ENCODE results near the gene FOXL3. TPM values are rescaled to one million over a fixed set of nuclear protein-coding genes. Genes with fewer than 3 reads are reported as not detected.

The FOXL3 gene
- total and polyA plus RNA-seq, 2 experiments from 2014 or later = not detected

DNA sequence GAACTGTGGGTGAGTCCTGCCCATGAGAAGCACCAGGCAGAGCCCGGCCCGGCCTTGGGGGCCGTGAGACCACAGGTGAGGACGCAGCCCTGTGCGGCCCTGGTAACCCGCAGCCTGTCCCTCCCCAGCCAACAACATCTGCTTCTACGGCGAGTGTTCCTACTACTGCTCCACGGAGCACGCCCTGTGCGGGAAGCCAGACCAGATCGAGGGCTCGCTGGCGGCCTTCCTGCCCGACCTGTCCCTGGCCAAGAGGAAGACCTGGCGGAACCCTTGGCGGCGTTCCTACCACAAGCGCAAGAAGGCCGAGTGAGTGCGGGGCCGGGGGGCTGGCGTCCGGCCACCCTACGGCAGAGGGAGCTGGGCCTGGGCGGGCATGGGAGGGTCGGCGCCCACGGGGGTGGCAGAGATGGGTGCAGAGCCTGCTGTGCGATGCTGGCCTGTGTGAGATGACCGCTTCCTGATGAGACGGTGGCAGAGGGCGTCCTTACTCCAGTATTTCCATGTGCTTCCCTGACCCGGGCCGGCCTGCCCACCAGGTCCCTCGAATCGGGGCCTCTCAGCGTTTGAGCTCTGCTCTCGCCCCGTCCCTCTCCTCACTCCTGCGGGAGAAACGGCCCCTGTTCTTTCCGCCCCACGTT is 34.1 kb upstream of the FOXL3 start (continued):
- TF ChIP-seq, protein P1, sequence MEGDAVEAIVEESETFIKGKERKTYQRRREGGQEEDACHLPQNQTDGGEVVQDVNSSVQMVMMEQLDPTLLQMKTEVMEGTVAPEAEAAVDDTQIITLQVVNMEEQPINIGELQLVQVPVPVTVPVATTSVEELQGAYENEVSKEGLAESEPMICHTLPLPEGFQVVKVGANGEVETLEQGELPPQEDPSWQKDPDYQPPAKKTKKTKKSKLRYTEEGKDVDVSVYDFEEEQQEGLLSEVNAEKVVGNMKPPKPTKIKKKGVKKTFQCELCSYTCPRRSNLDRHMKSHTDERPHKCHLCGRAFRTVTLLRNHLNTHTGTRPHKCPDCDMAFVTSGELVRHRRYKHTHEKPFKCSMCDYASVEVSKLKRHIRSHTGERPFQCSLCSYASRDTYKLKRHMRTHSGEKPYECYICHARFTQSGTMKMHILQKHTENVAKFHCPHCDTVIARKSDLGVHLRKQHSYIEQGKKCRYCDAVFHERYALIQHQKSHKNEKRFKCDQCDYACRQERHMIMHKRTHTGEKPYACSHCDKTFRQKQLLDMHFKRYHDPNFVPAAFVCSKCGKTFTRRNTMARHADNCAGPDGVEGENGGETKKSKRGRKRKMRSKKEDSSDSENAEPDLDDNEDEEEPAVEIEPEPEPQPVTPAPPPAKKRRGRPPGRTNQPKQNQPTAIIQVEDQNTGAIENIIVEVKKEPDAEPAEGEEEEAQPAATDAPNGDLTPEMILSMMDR (conservative IDR thresholded peaks at IDR 0.05; ENCODE audit: low read depth in 2 of 2) = no peak
- TF ChIP-seq NANOG (IDR thresholded peaks at IDR 0.05; ENCODE audit: borderline replicate concordance) (no peak), ZNF331 (CRISPR knock-in tag; IDR thresholded peaks at IDR 0.05; ENCODE audit: low read depth) (no peak), POLR2AphosphoS5 (IDR thresholded peaks at IDR 0.05; ENCODE audit: low read depth) (no peak), EZH2 (IDR thresholded peaks at IDR 0.05; ENCODE audit: low read depth, unreplicated experiment) (no peak)
- TF ChIP-seq, protein P2, sequence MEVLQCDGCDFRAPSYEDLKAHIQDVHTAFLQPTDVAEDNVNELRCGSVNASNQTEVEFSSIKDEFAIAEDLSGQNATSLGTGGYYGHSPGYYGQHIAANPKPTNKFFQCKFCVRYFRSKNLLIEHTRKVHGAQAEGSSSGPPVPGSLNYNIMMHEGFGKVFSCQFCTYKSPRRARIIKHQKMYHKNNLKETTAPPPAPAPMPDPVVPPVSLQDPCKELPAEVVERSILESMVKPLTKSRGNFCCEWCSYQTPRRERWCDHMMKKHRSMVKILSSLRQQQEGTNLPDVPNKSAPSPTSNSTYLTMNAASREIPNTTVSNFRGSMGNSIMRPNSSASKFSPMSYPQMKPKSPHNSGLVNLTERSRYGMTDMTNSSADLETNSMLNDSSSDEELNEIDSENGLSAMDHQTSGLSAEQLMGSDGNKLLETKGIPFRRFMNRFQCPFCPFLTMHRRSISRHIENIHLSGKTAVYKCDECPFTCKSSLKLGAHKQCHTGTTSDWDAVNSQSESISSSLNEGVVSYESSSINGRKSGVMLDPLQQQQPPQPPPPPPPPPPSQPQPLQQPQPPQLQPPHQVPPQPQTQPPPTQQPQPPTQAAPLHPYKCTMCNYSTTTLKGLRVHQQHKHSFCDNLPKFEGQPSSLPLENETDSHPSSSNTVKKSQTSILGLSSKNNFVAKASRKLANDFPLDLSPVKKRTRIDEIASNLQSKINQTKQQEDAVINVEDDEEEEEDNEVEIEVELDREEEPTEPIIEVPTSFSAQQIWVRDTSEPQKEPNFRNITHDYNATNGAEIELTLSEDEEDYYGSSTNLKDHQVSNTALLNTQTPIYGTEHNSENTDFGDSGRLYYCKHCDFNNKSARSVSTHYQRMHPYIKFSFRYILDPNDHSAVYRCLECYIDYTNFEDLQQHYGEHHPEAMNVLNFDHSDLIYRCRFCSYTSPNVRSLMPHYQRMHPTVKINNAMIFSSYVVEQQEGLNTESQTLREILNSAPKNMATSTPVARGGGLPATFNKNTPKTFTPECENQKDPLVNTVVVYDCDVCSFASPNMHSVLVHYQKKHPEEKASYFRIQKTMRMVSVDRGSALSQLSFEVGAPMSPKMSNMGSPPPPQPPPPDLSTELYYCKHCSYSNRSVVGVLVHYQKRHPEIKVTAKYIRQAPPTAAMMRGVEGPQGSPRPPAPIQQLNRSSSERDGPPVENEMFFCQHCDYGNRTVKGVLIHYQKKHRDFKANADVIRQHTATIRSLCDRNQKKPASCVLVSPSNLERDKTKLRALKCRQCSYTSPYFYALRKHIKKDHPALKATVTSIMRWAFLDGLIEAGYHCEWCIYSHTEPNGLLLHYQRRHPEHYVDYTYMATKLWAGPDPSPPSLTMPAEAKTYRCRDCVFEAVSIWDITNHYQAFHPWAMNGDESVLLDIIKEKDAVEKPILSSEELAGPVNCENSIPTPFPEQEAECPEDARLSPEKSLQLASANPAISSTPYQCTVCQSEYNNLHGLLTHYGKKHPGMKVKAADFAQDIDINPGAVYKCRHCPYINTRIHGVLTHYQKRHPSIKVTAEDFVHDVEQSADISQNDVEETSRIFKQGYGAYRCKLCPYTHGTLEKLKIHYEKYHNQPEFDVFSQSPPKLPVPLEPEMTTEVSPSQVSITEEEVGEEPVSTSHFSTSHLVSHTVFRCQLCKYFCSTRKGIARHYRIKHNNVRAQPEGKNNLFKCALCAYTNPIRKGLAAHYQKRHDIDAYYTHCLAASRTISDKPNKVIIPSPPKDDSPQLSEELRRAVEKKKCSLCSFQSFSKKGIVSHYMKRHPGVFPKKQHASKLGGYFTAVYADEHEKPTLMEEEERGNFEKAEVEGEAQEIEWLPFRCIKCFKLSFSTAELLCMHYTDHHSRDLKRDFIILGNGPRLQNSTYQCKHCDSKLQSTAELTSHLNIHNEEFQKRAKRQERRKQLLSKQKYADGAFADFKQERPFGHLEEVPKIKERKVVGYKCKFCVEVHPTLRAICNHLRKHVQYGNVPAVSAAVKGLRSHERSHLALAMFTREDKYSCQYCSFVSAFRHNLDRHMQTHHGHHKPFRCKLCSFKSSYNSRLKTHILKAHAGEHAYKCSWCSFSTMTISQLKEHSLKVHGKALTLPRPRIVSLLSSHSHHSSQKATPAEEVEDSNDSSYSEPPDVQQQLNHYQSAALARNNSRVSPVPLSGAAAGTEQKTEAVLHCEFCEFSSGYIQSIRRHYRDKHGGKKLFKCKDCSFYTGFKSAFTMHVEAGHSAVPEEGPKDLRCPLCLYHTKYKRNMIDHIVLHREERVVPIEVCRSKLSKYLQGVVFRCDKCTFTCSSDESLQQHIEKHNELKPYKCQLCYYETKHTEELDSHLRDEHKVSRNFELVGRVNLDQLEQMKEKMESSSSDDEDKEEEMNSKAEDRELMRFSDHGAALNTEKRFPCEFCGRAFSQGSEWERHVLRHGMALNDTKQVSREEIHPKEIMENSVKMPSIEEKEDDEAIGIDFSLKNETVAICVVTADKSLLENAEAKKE (CRISPR knock-in tag; IDR thresholded peaks at IDR 0.05) = no peak

DNA sequence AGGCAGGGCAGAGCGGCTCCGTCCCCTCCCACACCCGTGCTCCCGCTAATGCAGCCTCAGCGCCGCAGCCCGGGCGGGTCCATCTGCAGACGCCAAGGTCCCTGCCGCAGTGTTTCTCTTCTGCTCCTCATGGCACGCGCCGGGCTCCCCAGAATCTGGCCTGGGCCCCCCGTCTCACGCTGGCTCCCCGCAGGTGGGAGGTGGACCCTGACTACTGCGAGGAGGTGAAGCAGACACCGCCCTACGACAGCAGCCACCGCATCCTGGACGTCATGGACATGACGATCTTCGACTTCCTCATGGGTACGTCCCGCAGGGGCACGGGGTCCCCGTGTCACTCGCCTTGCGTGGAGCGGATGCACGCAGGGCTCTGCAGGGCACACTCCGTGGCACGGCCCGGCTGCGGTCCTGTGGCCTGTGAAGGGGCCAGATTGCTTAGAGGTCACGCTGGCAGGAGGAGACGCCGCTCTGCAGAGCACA is 33.5 kb upstream of the FOXL3 start:
- Mint-ChIP-seq H3K9me3 (peaks cover 79% of the 10 kb centered on the region), H3K4me3 (no peak overlapping the region), H3K4me1 (no peaks in the 10 kb centered on the region; the same call in 2 of the 3 replicates), H3K36me3 (ENCODE audit: low read depth) (peaks cover 94% of the 10 kb centered on the region), H3K27ac (no peak overlapping the region), H3K27me3 (ENCODE audit: insufficient read depth, low read depth, poor library complexity) (peaks cover 28% of the 10 kb centered on the region)
- H3F3A ChIP-seq (replicated peaks; ENCODE audit: low read depth) = no peaks in the 10 kb centered on the region
- peaks cover 10% of the 10 kb centered on the region; the same call in 1 of the 2 replicates for H3K36me3 ChIP-seq (ENCODE audit: insufficient read depth)
- H3K27me3 ChIP-seq (ENCODE audit: insufficient read depth) = no peaks in the 10 kb centered on the region
- no peaks in the 10 kb centered on the region for H3K4me1 ChIP-seq (ENCODE audit: insufficient read depth)
- no peak for DNase-seq (ENCODE audit: low spot score)
- H3K79me2 ChIP-seq (replicated peaks; ENCODE audit: insufficient read depth) = no peaks in the 10 kb centered on the region
- H3K9me2 ChIP-seq (ENCODE audit: insufficient read depth) = no peaks in the 10 kb centered on the region
- no peak for ATAC-seq
- H3K4me3 ChIP-seq = no peak overlapping the region
- no peaks in the 10 kb centered on the region for H4K20me1 ChIP-seq (replicated peaks; ENCODE audit: insufficient read depth)
- no peak overlapping the region for H2AFZ ChIP-seq
- H3K4me2 ChIP-seq = no peak overlapping the region
- H3K27ac ChIP-seq (ENCODE audit: low read depth) = no peak overlapping the region
- TF ChIP-seq EZH2phosphoT487 (IDR thresholded peaks at IDR 0.05; ENCODE audit: unreplicated experiment) (no peak), STAT1 (IDR thresholded peaks at IDR 0.05; ENCODE audit: unreplicated experiment) (no peak)

Measured in GM23338 (cell line).